HG02759 (cell line): ENCODE results near the gene WDR7.
"Not testable (repeated sequence)": the region's sequence is repeated elsewhere in the genome, so short reads cannot be mapped to it uniquely, and the experiment has no call there.

Source experiments
- ATAC-seq: cut with Tn5 transposase; IDR thresholded peaks from one replicate; pipeline ENCODE4 v1.9.1; 2021; ENCODE audit warnings: mild to moderate bottlenecking, moderate library complexity; ENCODE audit not compliant: unreplicated experiment

The WDR7 gene

DNA sequence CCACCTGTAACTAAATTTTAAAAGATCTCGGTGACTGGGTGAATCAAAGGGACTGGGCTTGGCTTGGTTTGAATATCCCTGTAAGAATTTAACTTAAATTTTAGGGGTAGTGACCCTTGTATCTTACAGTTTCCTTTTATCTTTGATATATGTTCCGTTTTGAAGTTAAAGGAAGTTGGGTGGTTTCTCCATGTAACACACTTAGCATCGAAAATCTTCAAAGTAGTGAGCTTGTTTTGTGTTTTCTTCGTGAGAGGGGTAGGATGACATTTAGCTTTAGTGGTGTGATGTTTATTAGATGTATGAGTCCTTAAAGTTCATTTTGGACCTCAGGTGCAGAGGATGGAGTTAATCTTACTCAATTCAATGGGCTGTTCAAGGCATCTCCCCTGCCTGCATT lies 1.6 kb downstream of the WDR7 start:
- ATAC-seq = no peak

DNA sequence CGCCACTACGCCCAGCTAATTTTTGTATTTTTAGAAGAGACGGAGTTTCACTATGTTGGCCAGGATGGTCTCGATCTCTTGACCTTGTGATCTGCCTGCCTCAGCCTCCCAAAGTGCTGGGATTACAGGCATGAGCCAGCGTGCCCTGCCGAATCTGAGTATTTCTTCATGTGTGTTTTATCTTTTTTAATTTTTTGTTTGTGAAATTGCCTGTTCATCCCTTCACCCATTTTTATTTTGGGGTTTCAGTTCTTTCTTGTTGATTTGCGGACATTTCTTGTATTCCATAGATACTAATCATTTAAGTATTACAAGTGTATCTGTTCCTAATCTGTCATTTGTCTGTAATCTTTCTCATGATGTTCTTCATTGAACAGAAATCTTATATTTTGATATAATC lies 3.1 kb downstream of the WDR7 start:
- ATAC-seq = not testable (repeated sequence)

DNA sequence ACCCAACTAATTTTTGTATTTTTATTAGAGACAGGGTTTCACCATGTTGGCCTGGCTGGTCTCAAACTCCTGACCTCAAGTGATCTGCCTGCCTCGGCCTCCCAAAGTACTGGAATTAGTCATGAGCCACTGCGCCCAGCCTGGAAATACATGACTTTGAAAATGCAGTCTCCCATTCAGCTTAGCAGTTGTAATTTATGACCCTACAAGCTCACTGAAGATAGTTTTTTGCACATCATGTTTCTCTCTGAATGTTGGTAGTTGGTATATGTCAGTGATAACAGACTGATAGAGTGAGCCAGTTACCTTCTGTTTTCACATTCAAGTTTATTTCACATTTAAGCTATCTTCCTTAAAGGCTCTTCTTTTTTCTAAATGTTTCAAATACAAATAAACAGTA lies 7.1 kb downstream of the WDR7 start:
- ATAC-seq = no peak

DNA sequence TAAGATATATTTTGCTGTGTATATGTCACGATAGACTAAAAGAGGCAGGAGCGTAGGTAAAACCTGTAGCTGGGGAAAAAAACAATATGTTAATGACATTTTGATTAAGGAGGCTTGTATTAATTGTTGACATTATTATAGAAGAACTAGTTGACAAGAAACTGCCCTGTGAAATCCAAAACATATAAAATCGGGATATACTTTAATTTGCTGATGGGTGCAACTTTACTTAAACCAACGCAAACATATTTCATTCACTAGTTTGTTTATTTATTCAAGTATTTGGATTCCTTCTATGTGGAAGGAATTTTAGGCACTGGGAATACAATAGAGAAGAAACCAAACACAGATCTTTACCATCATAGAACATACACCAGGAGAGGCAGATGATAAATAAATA lies 8.0 kb downstream of the WDR7 start:
- no peak for ATAC-seq

DNA sequence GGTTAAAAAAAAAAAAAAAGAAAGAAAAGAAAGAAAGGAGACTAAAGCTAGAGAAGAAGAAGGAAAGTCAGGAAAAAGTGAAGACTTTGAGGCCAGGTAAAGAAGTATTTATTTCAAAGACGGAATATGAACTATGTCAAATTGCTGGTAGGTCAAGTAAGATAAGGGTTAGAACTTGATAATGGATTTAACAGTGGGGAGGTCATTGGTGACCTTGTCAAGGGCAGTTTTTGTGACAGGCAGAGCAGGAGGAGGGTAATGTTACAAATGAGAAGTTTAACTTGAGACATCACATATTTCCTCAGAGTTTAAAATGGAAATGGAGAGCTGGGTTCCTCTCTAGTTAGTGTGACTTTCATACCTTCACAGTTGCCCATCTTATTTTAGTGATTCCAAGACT lies 9.5 kb downstream of the WDR7 start:
- ATAC-seq = no peak

- no peak for ATAC-seq
Measured at GRCh38 chr18:56661360-56662062, 10.4 kb downstream of the WDR7 start.

- ATAC-seq = no peak
Measured at GRCh38 chr18:56662063-56662408, 10.9 kb downstream of the WDR7 start.

- no peak for ATAC-seq
Measured at GRCh38 chr18:56662502-56662901, 11.3 kb downstream of the WDR7 start.

DNA sequence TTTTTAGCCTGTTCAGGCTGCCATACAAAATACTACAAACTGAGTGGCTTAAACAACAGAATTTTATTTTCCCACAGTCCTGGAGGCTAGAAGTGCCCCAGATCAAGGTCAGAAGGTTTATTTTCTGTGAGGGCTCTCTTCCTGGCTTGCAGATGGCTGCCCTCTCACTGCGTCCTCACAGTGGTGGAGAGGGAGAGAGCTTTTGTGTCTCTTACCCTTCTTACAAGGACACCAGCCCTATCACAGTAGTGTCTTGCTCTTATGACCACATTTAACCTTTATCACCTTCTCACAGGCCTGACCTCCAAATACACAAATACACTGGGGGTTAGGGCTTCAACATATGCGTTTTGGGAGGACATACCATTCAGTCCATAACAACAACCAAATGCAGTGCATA lies 11.7 kb downstream of the WDR7 start:
- ATAC-seq = no peak

DNA sequence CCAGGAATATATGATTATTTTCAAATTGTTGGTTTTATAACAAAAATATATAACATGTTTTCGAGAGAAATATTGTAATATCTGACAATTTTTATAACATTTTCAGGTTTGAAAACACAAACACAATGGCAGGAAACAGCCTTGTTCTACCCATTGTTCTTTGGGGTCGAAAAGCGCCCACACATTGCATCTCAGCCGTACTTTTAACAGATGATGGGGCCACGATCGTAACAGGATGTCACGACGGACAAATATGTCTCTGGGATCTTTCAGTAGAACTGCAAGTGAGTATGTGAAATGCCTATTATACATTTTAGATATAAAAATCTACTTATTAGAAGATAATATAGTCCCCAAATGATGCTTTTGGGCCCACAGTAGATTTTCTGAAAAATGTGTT lies 21.2 kb downstream of the WDR7 start:
- no peak for ATAC-seq

- ATAC-seq = no peak
Measured at GRCh38 chr18:56672981-56673380, 21.8 kb downstream of the WDR7 start.

DNA sequence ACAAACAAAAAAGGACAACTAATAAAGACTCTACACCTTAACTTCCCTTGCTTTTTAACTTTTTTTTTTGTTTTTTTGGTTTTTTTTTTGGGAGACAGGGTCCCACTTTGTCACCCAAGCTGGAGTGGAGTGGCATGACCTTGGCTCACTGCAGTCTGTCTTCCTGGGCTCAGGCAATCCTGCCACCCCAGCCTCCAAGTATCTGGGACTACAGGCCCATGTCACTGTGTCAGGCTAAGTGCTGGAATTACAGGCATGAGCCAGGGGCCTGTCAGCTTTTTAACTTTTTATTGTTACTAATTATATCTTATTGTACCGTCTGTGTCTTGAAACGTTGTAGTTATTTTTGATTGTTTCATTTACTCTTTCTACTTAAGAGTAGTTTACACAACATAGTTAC lies 25.5 kb downstream of the WDR7 start:
- ATAC-seq = no peak

DNA sequence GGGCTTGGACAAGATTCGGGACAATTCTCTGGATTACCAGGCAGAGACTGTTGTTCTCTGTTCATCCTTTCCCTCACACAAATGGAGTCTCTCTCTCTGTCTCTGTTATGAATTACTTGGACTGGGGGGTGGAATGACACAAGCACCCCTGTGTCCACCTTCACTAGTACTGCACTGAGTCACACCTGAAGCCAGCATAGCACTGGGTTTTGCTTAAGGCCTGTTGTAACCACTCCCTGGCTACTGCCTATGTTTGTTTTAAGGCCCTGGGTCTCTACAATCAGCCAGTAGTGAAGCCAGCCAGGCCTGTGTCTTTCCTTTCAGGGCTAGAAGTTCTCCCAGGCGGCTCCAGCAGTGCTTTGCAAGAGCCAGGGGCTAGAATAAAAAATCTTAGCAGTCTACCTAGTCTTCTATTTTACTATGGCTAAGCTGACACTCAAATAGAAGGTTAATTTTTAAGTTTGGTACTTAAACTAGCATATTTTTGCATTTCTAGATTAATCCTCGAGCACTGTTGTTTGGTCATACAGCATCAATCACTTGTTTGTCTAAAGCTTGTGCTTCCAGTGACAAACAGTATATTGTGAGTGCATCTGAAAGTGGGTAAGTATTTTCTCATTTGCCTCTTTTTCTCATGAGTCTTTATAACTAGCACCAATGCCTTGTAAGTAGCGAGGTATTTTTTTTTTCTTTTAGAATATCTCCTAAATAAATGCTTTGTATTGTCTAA lies 27.8 kb downstream of the WDR7 start:
- no peak for ATAC-seq

DNA sequence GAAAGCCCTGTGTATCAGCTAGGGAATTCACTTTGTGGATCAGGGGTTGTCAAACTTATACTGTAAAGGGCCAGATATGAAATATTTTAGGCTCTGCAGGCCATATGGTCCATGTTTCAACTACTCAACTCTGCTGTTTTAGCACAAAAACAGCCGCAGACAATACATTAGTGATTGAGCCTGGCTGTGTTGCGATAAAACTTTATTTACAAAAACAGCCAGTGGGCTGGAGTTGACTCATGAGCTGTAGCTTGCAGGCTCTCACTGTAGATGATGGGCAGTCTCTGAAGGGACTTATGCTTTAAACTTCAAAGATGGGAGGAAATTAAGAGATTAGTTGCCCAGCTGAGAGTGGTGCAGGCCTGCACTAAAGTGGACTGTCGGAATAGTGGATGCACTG lies 33.1 kb downstream of the WDR7 start:
- ATAC-seq = no peak

DNA sequence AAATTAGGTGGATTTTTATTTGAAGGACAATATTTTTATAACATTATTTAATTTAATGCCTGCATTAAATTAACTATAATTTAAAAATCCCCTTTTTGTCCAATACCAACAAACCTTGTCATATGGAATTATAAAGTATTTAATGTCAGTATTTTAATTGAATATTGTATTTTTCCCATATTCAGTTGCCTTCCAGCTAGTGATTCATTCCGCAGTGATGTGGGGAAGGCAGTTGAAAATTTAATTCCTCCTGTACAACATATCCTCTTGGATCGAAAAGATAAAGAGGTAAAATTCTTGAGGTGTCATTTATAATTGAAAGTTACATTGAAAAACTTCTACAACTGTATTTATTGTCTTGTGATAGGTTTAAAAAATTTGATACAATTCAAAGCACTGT lies 40.4 kb downstream of the WDR7 start:
- no peak for ATAC-seq

GRCh38 chr18:56696966-56697365 lies 45.8 kb downstream of the WDR7 start:
- ATAC-seq = no peak

DNA sequence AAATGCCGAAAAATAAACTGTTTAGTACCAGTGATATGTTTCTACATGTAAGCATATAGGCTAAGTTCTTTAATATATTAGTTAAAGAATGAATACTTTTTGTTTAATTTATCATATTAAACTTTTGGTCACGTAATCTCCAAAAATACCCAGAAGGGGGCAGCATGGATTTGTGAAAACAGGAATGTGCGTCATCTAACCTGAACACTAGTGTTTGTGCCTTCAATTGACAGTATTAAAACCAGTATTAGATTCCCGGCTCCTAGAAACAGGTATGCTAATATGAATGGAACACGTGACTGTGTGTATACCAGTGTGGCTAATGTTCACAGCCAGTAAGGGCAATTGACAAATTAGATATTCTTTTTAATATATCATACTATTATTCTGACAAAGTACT lies 51.8 kb downstream of the WDR7 start:
- ATAC-seq = no peak

DNA sequence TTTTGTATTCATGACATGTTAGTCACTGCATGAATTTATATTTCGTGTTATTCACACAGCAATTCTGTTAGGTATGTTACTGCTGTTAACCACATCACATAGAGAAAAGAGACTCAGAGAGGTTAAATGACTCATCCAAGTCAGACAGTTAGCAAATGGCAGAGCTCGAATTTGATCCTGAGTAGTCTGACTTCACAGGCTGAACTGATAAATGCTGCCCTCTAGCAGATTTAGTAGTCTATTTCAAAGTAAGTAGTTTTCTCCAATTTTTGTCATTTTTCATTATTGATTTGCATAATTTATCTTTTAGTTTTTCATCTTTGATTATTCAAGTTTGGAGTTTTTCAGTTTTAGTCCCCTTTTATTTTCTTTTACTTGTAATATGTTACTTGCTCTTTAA lies 58.3 kb downstream of the WDR7 start:
- peak; percentile 100 for ATAC-seq

DNA sequence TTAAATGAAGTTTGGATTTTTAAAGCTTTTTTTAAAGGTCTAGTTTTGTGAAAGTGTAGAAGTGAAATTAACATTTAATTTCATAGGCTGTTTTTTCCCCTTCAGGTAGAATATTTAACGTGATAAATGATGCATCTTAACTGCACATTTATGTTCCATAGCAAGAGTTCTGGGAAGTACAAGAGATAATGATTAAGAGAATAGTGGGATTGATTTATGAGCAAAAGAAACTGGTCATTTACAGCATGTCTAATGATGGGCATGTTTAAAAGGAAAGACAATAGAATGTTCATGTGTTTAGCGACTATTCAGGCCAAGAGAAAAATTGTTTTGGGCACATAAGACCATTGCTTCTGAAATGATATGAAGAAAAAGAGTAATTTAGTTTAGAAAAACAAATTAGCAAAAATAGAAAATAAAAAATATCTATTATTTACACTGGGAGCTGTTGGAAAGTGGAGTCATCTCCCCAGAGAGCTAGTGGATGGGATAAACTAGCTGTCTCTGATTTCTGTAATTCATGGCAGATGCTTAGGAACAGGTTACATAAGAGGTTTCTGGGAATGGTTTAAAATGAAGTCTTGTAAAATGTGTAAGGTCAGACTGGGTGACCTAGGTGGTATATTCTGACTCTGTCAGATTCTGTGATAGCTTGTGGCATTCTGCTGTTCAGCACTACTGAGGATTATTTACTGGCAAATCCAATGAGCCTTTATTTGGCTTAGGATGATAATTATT lies 60.7 kb downstream of the WDR7 start:
- no peak for ATAC-seq

DNA sequence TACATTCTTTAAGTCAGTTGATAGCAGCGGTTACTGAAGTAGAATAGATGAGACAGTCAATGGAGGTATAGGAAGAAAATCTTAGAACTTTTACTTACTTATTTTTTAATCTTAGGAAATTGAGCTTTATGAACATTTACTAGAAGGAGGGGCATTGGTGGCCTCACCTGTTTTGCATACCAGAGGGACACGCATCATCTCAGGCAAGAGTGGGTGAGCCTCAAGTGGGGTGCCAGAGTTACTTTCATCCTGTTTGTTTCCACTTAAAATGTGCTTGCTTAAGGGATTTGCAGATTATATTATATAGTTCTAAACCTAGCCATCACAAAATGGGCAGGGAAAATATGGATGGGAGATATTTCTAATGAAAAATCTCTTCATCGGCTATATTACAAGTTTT lies 61.6 kb downstream of the WDR7 start:
- ATAC-seq = no peak

DNA sequence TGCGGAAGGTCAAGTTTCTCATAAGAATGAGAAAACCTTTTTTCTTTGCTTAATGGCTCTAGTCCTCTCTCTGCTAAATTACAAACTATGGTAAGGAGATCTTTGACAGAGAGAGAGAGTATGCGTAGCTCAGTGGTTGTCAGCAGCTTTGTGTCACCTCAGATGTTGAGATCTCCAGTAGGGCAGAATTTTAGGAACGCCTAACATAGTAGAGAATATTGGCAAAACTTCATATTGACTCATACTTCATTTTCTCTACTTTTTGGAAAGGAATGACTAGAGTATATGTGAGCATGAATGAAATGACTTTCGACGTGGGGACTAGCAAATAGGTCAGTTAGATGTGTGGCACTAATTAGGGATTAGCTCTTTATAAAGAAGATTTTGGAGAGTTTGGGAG lies 64.0 kb downstream of the WDR7 start:
- no peak for ATAC-seq

- ATAC-seq = no peak
Measured at GRCh38 chr18:56716692-56717146, 65.6 kb downstream of the WDR7 start.
